Osteocyte (in vitro differentiated cells): ENCODE results near the gene MTX1. TPM values are rescaled to one million over a fixed set of nuclear protein-coding genes. Genes with fewer than 3 reads are reported as not detected.

Experiments used
- DNase-seq: peaks from one replicate; pipeline ENCODE4 v3.0.0; 2021; ENCODE audit warnings: mixed read lengths; ENCODE audit not compliant: unreplicated experiment; ENCODE audit errors: extremely low spot score
- H3K27ac Mint-ChIP-seq: one replicate; pipeline ENCODE4 v1.8.0; 2021; ENCODE audit warnings: mild to moderate bottlenecking, mixed read lengths; ENCODE audit not compliant: unreplicated experiment
- H3K27me3 Mint-ChIP-seq: one replicate; pipeline ENCODE4 v1.8.0; 2021; ENCODE audit warnings: mixed read lengths; ENCODE audit not compliant: unreplicated experiment
- H3K36me3 Mint-ChIP-seq: one replicate; pipeline ENCODE4 v1.8.0; 2021; ENCODE audit warnings: mixed read lengths; ENCODE audit not compliant: unreplicated experiment
- H3K4me1 Mint-ChIP-seq: one replicate; pipeline ENCODE4 v1.8.0; 2021; ENCODE audit warnings: mixed read lengths; ENCODE audit not compliant: unreplicated experiment
- H3K4me3 Mint-ChIP-seq: one replicate; pipeline ENCODE4 v1.8.0; 2021; ENCODE audit warnings: mild to moderate bottlenecking, moderate library complexity, mixed read lengths; ENCODE audit not compliant: unreplicated experiment
- H3K9me3 Mint-ChIP-seq: one replicate; pipeline ENCODE4 v1.8.0; 2021; ENCODE audit warnings: mixed read lengths; ENCODE audit not compliant: unreplicated experiment
- total RNA-seq: library from RNA; stranded (reverse); gene quantifications from 2 replicates; pipeline ENCODE4 v1.2.1, GENCODE V29; 2021
- TF ChIP-seq, protein P1 (sequence below): fragments of 200-600 bp; sonication (generic); IDR thresholded peaks from 2 replicates; pipeline ENCODE4 v1.5.0; 2021; ENCODE audit warnings: antibody characterized with exemption, mild to moderate bottlenecking, moderate library complexity

The MTX1 gene
- total RNA-seq, 1 donor from 2014 or later = 33.2 TPM

DNA sequence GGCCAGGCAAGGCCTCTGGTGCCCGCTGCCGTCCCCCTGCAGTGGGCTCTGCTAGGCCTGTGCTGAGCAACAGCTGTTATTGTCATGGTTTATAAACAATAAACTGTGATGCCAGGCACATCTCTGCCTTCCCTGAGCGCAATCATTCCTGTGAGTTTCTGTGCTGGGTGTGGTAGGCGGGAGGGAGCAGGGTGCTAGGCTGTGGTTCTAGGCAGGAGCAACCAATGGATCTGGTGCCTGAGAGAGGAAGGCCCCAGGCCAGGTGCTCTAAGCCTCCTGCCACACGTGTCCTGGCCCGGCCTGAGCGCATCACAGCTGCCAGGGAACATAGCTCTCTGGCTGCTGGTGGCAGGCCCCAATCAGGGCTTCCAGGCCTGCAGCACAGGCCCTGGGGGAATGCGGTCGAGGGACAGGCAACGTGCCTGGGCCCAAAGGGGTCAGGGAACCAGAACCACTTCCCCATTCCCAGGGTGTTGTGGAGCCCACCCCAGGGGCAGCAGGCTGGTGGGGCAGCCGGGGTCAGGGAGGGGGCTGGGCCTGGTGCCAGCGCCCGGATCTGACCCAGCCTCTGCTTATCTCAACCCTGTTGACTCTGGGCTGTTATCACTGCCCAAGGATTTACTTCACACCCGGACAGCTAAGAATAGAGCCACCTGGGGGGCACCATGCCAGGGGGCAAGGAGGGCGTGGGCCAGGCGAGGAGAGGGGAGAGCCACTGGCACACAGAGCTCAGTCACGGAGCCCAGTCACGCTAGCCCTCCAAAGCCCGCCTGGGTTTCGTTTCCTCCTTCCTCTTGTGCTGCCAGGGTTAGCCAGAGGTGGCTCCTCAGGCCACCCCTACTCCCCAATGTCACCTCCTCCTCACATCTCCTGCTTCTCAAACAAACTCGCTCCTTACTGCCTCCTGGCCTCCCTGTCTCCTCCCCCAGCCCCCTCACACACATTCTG, 23.4 kb upstream of the MTX1 start:
- Mint-ChIP-seq H3K4me3 (no peak overlapping the region), H3K4me1 (peaks cover 12% of the 10 kb centered on the region), H3K9me3 (no peaks in the 10 kb centered on the region), H3K27ac (no peak overlapping the region), H3K27me3 (no peaks in the 10 kb centered on the region), H3K36me3 (peaks cover 9% of the 10 kb centered on the region)
- no peak for DNase-seq
- TF ChIP-seq, protein P1, sequence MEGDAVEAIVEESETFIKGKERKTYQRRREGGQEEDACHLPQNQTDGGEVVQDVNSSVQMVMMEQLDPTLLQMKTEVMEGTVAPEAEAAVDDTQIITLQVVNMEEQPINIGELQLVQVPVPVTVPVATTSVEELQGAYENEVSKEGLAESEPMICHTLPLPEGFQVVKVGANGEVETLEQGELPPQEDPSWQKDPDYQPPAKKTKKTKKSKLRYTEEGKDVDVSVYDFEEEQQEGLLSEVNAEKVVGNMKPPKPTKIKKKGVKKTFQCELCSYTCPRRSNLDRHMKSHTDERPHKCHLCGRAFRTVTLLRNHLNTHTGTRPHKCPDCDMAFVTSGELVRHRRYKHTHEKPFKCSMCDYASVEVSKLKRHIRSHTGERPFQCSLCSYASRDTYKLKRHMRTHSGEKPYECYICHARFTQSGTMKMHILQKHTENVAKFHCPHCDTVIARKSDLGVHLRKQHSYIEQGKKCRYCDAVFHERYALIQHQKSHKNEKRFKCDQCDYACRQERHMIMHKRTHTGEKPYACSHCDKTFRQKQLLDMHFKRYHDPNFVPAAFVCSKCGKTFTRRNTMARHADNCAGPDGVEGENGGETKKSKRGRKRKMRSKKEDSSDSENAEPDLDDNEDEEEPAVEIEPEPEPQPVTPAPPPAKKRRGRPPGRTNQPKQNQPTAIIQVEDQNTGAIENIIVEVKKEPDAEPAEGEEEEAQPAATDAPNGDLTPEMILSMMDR = no peak

DNA sequence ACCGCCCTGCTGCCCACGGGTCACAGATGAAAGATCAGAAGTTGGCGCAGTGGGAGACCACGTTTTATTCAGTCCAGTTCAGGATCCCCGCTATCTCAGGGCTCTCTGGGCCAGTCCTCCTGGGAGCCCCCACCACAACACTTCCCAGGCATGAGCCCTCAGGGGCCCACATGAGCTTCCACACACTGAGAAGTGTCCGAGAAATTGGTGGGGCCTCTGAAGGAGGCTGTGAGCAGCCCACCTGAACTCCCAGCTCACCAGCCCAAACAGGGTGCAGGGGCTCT, 22.8 kb upstream of the MTX1 start:
- TF ChIP-seq, protein P1 = no peak
- H3K4me3 Mint-ChIP-seq = no peak overlapping the region
- H3K36me3 Mint-ChIP-seq = peaks cover 9% of the 10 kb centered on the region
- no peaks in the 10 kb centered on the region for H3K9me3 Mint-ChIP-seq
- H3K27ac Mint-ChIP-seq = no peak overlapping the region
- no peaks in the 10 kb centered on the region for H3K27me3 Mint-ChIP-seq
- peaks cover 12% of the 10 kb centered on the region for H3K4me1 Mint-ChIP-seq
- no peak for DNase-seq

DNA sequence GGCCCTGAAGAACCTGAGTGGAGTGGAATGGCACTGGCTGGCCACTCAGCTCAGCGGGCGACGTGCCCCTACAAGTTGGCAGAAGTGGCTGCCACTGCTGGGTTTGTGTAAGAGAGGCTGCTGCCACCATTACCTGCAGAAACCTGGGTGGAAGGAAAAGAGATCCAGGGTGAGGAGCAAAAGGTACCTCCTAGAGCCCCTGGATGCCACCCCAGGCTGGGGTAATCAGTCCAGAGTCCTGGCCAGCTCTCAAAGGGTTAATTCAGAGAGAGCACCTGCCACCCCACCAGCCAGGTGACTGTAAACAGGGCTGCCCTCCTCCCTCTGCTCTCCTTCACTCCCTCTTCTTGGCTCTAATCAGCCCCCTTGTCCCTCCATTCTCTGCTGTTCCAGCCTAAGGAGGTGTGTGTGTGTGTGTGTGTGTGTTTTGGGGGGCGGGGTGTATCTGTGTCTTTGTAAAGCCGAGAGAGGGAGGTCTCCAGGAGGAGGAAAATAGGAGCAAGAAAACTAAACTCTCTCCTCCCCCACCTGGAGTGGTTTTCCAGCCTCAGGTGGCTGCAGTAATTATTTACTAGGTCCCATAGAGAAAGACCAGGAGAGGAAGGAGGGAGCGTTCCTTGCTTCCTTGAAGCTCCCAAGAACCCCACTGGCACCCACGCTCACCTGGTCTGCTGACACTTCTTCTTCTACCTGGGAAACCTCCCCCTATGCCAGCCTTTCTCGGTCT, 22.3 kb upstream of the MTX1 start:
- Mint-ChIP-seq H3K9me3 (no peaks in the 10 kb centered on the region), H3K27me3 (no peaks in the 10 kb centered on the region), H3K4me1 (peaks cover 12% of the 10 kb centered on the region), H3K4me3 (no peak overlapping the region), H3K36me3 (peaks cover 8% of the 10 kb centered on the region), H3K27ac (no peak overlapping the region)
- TF ChIP-seq, protein P1 = no peak
- no peak for DNase-seq

DNA sequence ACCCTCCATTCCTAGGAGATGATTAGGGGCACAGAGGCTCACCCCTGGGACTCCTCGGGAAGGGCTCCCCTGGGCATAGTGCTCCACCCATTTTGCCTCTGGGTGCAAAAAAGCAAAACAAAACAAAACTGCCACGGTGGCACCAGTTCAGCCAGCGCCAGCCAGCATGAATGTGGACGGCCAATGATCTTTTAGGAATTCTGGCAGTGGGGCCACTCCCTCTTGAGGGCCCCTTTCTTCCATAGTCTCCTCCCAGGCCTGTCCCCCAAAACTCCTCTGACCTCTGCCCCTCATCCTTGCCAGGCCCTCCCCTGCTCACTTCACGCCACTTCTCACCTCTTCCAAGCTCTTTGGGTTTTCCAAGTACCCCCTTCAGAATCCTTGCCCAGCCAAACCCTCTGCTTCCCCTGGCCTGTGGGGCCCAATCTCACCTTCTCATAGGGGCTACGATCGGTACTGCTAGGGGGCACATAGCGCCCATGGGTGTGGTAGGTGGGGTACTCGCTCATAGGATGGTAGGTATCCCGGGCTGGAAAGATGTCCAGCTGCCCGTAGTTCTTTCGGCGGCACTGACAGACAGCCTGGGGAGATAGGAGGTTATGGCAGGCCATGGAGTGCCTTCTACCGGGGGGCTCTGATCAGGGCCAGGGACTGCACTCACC, 21.6 kb upstream of the MTX1 start:
- Mint-ChIP-seq H3K4me3 (no peak overlapping the region), H3K9me3 (no peaks in the 10 kb centered on the region), H3K36me3 (peaks cover 7% of the 10 kb centered on the region), H3K27ac (no peak overlapping the region), H3K27me3 (no peaks in the 10 kb centered on the region), H3K4me1 (peaks cover 12% of the 10 kb centered on the region)
- no peak for DNase-seq
- TF ChIP-seq, protein P1 = no peak

DNA sequence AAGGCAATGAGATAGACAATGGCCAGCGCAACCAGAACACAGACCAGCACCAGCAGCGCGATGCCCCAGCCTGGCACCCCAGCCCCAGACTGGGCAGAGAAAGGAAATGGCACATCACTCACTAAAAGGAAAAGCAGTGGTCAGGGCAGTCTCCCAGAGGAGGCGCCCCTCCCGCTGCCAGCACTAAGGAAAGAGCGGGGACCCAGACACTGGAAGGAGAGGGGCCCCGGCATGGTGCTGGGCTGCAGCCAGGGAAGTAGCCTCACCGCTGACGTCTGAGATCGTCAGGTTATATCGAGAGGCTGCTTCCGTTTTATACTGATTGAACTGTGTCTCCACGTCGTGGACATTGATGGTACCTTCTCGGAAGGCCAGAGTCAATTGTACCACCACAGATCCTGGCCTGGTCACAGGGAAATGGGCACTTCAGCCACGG, 21.0 kb upstream of the MTX1 start:
- peaks cover 5% of the 10 kb centered on the region for H3K36me3 Mint-ChIP-seq
- H3K4me3 Mint-ChIP-seq = no peak overlapping the region
- no peaks in the 10 kb centered on the region for H3K9me3 Mint-ChIP-seq
- peaks cover 14% of the 10 kb centered on the region for H3K4me1 Mint-ChIP-seq
- no peak overlapping the region for H3K27ac Mint-ChIP-seq
- TF ChIP-seq, protein P1 = no peak
- DNase-seq = no peak
- H3K27me3 Mint-ChIP-seq = no peaks in the 10 kb centered on the region
